ENCODE measurements around the gene PSMA5. TPM values are rescaled to one million over a fixed set of nuclear protein-coding genes. Genes with fewer than 3 reads are reported as not detected.
"Not testable (repeated sequence)": the region's sequence is repeated elsewhere in the genome, so short reads cannot be mapped to it uniquely, and the experiment has no call there.

PSMA5 gene
- 10 to 100 TPM; 15.2 to 69.5 (median 29.8) TPM for total RNA-seq

DNA sequence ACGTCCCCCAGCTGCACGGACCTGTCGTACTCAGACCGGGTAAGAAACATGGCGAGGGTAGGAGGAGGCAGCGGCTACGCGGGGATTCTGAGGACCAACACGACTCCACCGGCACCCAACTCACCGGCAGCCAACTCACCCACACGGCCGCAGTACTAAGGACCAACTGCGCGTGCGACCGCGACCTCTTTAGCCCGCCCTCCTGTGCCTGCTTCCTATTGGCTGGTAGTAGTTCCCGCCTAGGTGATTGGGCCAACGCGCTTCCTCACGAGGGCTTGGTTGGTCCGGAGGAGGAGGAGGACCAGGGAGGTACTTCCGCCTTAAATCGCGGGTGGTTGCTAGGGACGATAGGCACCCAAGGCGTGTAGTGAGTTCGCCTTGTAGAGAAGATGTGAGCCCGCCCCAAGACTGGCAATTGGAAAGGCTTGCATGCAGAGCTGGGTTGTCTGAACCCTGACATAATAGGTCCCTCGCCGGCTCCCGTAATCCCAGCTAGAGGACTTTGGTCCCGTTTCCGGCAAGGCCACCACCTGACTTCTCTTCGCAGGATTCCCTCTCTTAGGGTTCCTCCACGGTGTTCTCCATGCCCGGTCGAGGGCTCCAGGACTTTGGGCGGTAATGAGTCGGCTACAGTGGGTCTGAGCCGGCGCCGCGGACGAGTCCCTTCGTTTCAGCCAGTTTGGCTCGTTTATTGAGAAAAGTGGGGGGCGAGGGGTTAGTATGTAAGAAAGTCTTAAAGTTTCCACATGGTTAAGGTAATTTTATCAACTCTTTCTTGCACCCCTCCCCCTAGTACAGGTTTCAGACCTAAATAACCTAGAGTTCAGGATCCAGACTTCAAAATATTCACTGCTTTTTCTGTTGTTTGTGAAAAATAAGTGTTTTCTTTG, at the start of gene PSMA5:
Gene PSMA5, minus strand, starts transcription at position 168 of the 890 bp plus-strand sequence. Its CDS starts 118 bp downstream, at position 50.
- Histone ChIP-seq H3K9me3 (no peaks in the 10 kb centered on the region), H3K27me3 (no peaks in the 10 kb centered on the region), H3K27ac (peak within 1 kb of the TSS; percentile 86 to 94 (median 91)), H3K4me3 (peak within 1 kb of the TSS; percentile 74 to 95 (median 79)), H3K4me1 (peaks cover 17 to 47% (median 29%) of the 10 kb centered on the region in 4 donors), H3K36me3 (peaks cover 0 to 4% (median 0%) of the 10 kb centered on the region in 4 donors)
- ATAC-seq (ENCODE audit: low FRiP score in 2 of 2) (peak; percentile 99), DNase-seq (peak; percentile 93 to 99)
- 0% methylated on average over 6 to 39 of the region's 50 CpGs for WGBS, 2 donors
- TF ChIP-seq POLR2A (IDR thresholded peaks at IDR 0.05), result peak; percentile 25 to 91 (median 76)
- peak in 1 of 4 donors; percentile 28 for TF ChIP-seq EP300 (IDR thresholded peaks at IDR 0.05)
- peak; percentile 89 for TF ChIP-seq POLR2AphosphoS5 (IDR thresholded peaks at IDR 0.05)
- TF ChIP-seq, protein P1, sequence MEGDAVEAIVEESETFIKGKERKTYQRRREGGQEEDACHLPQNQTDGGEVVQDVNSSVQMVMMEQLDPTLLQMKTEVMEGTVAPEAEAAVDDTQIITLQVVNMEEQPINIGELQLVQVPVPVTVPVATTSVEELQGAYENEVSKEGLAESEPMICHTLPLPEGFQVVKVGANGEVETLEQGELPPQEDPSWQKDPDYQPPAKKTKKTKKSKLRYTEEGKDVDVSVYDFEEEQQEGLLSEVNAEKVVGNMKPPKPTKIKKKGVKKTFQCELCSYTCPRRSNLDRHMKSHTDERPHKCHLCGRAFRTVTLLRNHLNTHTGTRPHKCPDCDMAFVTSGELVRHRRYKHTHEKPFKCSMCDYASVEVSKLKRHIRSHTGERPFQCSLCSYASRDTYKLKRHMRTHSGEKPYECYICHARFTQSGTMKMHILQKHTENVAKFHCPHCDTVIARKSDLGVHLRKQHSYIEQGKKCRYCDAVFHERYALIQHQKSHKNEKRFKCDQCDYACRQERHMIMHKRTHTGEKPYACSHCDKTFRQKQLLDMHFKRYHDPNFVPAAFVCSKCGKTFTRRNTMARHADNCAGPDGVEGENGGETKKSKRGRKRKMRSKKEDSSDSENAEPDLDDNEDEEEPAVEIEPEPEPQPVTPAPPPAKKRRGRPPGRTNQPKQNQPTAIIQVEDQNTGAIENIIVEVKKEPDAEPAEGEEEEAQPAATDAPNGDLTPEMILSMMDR (IDR thresholded peaks at IDR 0.05), result peak in 1 of 6 experiments; percentile 7

DNA sequence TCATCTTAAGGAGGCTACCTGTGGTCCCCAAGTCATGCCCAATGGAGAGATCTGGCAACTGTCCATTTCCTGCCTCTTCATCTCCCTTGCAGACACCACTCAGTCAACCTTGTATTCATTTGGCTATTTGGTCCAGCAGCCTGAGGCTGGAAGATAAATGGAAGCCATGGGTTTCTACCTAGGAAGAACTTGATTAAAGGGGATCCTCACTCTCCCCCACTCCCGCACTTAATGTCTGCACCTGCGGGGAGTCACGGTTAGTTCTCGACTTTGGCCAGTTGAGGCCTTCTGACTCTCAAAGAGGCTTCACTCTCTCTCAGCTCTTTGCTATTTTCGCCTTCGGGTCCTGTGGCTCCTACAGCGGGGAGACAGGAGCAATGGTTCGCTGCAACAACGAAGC, 49.0 kb upstream of the PSMA5 start:
- Histone ChIP-seq H3K4me3 (no peak overlapping the region), H3K36me3 (no peaks in the 10 kb centered on the region), H3K4me1 (no peaks in the 10 kb centered on the region), H3K27ac (no peak overlapping the region), H3K27me3 (no peaks in the 10 kb centered on the region), H3K9me3 (no peaks in the 10 kb centered on the region)
- no peak for ATAC-seq (ENCODE audit: low FRiP score in 2 of 2)
- no peak for TF ChIP-seq EP300 (IDR thresholded peaks at IDR 0.05)
- no peak for TF ChIP-seq POLR2AphosphoS5 (IDR thresholded peaks at IDR 0.05)
- TF ChIP-seq POLR2A (IDR thresholded peaks at IDR 0.05), result no peak
- TF ChIP-seq, protein P1 (IDR thresholded peaks at IDR 0.05), result no peak
- DNase-seq, result no peak
- WGBS, 2 donors, result 81 to 84% methylated on average over 9 of the region's 9 CpGs

DNA sequence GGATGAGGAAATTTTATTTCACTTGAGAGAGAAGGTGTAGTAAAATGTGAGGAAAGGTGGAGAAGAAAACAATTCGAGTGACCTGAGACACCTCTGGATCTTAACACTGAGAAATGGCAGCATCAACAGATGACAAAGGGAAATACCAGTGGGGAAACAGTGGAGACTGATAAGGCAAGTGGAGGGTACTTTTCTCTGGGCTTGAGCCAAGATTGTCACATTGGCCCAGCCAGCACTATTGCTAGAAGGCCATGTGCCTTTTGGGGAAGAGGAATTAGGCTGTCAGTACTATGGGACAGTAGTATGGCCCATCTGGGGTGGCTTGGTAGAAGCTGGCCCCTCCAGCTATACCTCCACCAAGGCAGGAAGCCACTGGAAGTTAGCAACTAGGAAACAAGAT, 48.4 kb upstream of the PSMA5 start:
- TF ChIP-seq, protein P1 (IDR thresholded peaks at IDR 0.05), result no peak
- TF ChIP-seq POLR2AphosphoS5 (IDR thresholded peaks at IDR 0.05), result no peak
- TF ChIP-seq POLR2A (IDR thresholded peaks at IDR 0.05), result no peak
- no peak for TF ChIP-seq EP300 (IDR thresholded peaks at IDR 0.05)
- H3K4me1 ChIP-seq, result no peaks in the 10 kb centered on the region
- H3K27me3 ChIP-seq, result no peaks in the 10 kb centered on the region
- no peak overlapping the region for H3K4me3 ChIP-seq
- DNase-seq (no peak), ATAC-seq (ENCODE audit: low FRiP score in 2 of 2) (no peak)
- WGBS, 2 donors, result 50 to 63% methylated on average over 1 of the region's 1 CpG
- H3K36me3 ChIP-seq, result no peaks in the 10 kb centered on the region
- H3K9me3 ChIP-seq, result no peaks in the 10 kb centered on the region
- H3K27ac ChIP-seq, result no peak overlapping the region

DNA sequence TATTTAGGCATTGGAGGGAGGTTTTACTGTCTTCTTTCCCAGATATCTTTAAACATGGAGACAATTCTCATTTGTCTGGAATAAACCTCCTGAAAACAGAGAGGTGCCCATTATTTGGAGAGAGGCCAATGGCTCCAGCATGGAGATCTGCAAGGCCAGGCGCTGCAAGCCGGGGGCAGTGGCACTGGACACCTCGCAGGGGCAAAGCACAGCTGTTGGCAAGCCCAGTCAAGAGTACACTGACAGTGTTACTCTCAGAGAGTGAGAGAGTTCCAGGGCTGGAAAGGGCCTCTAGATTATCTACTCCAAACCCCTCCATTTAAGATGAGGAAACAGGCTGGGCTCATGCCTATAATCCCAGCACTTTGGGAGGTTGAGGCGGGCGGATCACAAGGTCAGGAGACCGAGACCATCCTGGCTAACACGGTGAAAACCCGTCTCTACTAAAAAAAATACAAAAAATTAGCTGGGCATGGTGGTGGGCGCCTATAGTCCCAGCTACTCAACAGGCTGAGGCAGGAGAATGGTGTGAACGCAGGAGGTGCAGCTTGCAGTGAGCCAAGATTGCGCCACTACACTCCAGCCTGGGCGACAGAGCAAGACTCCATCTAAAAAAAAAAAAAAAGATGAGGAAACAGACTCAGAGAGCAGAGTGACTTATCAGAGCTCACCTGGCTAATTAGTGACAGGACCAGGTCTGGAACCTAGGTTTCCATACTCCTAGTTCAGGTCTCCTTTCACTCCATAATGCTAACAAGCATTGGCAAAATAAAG, 47.2 kb upstream of the PSMA5 start:
- 81 to 83% methylated on average over 12 of the region's 12 CpGs for WGBS, 2 donors
- not testable (repeated sequence) for H3K27ac ChIP-seq; H3K9me3 ChIP-seq; H3K27me3 ChIP-seq; H3K4me3 ChIP-seq; ATAC-seq (ENCODE audit: low FRiP score in 2 of 2); H3K4me1 ChIP-seq; H3K36me3 ChIP-seq
- DNase-seq, result peak in 1 of 2 donors; percentile 32

DNA sequence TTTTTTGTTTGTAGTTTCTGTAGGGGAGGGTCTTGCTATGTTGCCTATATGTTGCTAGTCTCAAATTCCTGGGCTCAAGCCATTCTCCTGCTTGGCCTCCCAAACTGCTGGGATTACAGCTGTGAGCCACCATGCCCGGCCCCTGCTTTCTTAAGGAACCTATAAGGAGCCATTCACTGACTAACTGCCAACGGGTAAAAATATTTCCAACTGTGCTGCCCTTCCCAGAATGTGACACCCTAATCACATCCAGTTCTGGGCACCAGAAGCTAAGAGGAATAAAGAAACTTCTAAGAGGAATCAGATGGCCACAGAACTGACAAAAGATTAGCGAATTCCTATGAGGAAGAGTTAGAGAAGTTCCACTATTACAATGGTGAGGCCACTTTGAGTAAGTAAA, 46.5 kb upstream of the PSMA5 start:
- H3K36me3 ChIP-seq, result no peaks in the 10 kb centered on the region
- peaks cover 0 to 9% (median 0%) of the 10 kb centered on the region in 4 donors for H3K27me3 ChIP-seq
- WGBS, 2 donors, result 58 to 61% methylated on average over 3 of the region's 3 CpGs
- no peak overlapping the region for H3K27ac ChIP-seq
- no peaks in the 10 kb centered on the region for H3K9me3 ChIP-seq
- H3K4me3 ChIP-seq, result no peak overlapping the region
- DNase-seq, result no peak
- ATAC-seq (ENCODE audit: low FRiP score in 2 of 2), result no peak
- no peaks in the 10 kb centered on the region for H3K4me1 ChIP-seq
- TF ChIP-seq POLR2AphosphoS5 (IDR thresholded peaks at IDR 0.05), result no peak
- no peak for TF ChIP-seq POLR2A (IDR thresholded peaks at IDR 0.05)
- TF ChIP-seq, protein P1 (IDR thresholded peaks at IDR 0.05), result no peak
- no peak for TF ChIP-seq EP300 (IDR thresholded peaks at IDR 0.05)

All from upper lobe of left lung (tissue), 6 donors.